Fibroblast of skin of right quadriceps (primary cell): Measurements from ENCODE around the gene GOPC.

ENCODE experiments used
- DNase-seq: peaks from one replicate; pipeline ENCODE4 v3.0.0-alpha.2; 2013

Gene GOPC

DNA sequence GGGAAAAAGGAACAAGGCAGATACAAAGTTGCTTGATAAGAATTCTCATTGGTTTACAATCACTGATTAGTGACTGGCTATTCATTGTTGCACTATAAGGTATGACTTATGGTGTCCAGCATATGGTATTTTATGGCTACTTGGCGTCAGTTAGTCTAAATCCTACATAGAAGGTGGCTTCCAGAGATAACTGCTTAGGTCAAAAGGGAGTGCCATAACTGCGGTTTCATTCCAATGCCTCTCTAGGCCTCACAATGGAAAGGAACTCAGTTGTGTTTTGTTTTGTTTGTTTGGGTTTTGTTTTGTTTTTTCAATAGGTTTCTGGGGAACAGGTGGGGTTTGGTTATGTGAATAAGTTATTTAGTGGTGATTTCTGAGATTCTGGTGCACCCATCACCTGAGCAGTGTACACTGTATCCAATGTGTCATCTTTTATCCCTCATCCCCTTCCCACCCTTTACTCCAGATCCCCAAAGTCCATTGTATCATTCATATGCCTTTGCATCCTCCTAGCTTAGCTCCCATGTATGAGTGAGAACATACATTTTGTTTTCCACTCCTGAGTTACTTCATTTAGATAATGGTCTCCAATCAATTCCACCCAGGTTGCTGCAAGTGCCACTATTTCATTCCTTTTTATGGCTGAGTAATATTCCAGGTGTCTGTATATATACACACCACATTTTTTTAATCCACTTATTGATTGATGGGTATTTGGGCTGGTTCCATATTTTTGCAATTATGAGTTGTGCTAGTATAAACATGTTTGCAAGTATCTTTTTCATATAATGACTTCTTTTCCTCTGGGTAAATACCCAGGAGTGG lies 7.0 kb downstream of the GOPC start:
- DNase-seq = no peak

DNA sequence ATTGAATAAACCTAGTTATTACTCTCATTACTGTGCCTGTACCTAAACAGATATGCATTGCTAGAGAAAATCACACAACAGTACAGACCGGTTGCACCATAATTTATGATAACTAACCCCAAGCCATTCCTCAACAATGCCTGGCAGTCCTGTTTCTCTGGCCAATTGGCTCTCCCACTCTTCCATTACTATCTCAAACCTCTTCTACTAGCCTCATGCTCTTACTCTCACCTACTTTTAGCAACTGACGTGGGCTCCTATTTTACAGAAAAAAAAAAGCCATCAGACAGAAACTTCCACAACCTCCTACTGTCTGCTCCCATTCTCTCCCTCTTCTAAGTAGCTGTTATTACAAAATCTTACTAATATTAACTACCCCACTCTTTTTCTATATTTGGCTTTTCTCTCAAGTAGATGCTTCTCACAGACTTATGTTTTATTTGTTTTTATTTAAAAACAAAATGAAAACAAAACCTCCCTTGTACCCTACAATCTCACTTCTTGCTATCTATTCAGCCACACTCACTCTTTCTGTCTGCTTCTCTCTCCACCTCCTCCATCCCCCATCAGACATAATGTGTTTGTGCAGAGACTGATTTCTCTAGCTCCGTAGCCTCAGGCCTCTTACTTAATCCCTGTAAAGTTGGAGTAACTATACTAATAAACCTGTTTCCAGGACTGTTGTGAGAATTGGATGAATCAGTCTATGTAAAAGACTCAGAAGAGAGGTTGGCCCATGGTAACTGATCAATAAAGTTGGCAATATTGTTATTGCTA lies 9.1 kb downstream of the GOPC start:
- no peak for DNase-seq

DNA sequence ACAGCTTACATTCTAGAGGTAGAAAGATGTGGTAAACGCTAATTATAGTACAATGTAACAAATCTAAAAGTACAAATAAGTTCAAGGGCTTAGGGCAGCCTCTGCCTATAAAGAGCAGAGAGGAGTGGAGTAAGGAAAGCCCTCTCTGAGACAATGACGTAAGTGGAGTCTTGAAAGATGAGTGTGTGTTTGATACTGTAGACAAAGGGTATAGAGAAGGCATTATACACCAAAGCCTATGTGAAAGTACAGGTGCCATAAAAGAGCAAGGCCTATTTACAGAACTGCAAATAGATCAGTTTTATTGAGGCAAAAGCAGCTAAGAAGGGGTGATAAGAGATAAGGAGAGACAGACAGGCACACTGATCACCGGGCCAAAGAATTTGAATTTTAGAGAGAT lies 10.9 kb downstream of the GOPC start:
- no peak for DNase-seq

DNA sequence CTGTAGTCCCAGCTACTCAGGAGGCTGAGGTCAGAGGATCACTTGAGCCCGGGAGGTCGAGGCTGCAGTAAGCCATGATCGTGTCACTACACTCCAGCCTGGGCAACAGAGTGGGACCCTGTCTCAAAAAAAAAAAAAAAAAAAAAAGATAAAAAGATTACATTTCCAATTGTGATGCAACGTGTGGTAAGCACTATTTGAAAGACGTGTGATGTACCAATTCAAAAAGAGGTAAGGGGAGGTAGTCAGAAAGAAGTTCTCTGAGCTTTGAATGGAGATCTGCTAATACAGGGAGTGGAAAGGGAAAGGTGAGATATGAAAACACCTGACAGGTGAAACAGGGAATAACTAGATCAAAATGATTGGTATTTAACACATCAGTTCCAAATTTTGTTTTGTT lies 11.9 kb downstream of the GOPC start:
- no peak for DNase-seq

DNA sequence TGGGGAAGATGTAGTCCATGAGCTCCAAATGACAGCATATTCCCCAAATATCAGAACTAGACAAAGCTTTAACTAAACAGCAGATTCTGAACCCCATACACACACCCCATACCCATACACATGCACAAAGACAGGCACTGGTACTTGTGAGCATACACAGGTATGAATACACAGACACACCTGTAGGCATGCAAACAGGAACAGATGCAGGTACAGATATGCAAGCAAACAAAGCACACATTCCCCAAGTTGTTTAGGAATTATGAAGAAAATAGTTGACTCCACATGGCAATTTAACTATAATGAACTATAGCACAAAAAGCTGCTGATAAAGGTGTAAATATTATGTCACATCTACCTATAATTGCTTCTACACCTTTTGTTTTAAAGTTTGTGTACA lies 16.7 kb downstream of the GOPC start:
- DNase-seq = no peak

DNA sequence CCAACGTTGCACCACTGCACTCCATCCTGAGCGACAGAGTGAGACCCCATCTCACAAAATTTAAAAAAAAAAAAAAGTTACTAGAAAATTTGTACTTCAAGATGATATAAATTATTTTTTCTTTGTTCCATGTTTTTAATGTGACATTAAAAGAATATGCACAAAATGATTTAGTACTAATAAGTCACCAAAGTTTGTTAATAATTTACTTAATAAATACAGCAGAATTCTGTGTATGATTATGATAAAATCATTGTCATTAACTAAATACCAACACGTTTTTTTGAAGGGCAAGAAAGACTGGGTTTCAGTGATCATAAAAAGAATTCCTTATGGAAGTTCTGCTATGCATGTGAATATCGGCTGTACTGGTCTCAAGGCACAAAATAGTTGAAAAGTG lies 28.1 kb downstream of the GOPC start:
- no peak for DNase-seq

DNA sequence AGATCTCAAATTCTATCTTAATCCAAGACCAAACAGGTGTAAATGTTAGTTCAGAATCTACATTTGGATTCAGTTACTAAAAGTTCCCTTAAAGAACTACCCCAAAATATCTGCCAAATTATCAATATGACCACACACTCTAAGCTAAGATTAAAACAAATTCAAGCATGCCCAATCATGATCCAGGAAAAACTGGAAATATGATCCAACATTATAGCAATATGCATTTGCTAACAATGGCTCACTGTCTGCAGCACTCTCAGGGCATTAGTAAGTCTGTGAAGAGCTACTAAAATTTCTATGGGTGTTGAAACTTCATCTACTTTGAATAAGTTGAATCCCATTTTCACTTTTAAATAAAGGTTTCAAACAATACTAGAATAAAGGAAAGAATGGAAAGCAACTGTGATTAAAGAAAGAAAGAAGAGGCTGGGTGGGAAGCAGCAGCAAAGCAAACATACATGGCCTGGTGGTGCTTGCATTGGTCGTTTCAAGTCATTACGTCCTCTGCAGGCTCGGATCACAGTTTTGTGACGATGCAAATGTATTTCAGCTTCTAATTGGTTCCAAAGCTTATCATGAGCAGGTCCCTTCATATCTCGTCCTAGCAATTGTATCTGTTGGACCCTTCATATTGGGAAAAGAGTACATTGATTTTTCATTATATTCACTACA lies 29.2 kb downstream of the GOPC start:
- DNase-seq = no peak

DNA sequence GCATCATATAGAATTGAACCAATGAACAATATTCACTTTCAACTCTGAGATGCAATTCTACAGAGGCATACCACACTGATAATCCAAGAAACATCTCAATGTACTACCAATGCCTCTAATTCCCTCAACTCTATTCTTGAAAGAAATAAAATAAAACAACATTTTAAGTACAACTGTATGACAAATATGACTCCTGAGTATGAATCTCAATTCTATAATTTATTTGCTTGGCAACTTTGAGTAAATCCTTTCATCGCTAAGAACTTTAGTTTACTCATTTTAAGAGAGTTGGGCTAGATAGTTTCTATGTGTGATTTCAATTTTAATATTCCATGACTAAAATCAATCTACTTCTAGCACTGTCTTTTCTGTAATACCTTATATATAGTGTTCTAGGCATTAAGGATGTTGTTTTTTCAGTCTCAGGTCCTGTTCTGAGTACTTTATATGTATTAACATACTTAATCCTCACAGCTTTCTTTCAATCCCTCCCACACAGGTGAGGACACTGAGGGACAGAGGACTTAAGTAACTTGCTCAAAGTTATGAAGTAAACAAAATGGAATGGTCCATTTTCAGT lies 33.4 kb downstream of the GOPC start:
- no peak for DNase-seq

DNA sequence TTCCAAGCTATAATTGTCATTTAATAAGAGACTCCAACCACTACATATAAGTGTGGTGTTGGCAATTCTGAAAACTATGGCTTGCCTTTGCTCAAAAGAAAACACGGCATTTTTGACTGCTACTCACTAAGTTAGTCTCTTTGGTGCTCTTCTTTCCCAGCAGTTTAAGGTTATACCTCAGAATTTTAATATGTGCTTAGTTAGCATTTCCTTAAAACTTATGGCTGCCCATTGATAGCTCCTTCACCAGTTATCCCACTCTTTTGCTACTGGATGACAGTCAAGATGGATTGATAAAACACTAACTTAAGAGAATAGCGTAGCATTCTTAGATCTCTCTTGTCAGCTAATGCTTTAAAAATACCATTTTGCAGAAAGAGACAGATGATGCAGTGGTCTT lies 34.1 kb downstream of the GOPC start:
- no peak for DNase-seq

DNA sequence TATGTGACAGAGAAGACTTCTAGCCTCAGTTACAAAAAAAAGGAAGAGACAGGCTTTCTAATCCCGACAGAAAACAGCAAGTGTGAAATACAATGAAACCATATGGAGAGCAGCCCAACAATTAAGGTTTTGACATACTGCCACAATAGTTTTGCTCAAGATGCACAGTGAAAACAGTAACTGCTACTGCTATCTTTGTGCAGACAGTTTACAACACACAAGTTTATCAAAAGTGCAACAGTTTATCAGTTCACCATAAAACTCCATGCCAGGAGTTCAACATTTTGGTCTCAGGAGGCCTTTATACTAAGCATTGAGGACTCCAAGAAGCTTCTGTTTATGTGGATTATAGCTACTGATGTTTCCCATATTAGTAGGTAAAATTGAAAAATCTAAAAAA lies 37.6 kb downstream of the GOPC start:
- DNase-seq = no peak

DNA sequence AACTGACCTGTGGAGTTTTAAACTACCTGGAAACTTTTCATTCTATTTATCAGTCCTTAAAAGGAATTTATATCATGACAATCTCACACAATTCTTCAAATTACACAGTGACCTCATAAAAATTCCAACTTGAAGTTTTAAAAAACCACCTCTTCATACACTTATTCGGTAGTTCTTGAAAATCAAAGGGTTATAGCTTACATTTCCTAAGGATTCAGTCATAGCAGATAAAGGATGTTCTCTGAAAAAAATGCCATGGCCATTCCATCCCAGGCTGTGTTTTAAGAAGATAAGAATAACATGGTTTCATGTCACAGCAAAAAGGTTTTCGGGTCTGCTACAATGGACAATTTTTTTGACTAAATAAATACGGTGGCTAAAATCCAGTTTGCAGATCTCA lies 41.2 kb downstream of the GOPC start:
- no peak for DNase-seq

DNA sequence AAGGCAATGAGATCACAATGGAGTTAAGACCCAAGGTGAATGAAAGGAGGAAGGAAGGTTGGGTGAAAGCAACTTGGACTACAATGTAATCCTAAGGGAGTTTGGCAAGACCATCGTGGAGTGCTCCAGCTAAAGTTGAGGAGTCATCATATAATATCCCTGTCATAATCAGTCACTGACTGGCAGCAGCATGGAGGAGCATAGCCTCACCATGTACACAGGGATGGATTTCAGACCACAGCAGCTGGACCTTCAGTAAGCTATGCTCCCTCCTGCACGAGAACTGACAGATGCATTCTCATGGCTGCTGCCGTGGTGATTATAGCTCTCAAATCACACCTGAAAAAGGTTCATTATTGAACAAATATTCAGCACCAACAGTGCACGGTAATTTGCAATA lies 43.0 kb downstream of the GOPC start:
- no peak for DNase-seq

DNA sequence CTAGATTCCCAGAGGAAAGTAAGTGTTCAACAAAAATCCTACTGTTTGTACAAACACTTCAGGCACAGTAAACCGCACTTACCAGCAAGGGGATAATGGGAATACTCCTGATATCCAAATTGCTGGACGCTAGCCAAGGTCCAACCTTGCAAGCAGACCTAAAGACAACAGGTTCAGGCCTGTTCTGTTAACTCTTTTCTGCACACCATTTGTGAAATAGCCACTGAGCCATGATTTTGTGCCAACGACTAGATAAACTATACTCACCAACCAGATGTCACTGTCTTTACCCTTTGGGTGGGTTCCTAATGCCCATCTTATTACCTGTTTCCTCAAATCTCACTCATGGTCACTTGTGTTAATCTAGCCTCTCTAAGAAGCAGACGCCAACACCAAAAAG lies 43.5 kb downstream of the GOPC start:
- DNase-seq = no peak

DNA sequence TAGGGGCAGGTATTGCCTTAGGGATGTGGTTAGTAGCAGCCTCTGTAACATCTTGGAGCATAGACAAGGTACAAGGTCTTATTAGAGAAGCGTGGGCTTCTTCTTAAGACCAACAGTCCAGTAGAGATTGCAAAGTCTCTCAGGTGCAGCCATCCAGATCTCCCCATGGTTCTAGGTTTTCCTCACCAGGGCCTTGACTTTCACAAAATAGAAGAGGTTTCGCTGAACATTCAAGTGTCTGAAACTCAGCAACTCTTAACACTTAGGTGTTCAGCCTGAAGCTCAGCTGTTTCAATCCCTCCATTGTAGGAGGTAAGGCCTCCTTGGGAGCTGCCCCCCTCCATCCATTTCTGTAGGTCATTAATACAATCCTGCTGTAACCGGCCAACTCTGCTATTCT lies 44.4 kb downstream of the GOPC start:
- DNase-seq = no peak

DNA sequence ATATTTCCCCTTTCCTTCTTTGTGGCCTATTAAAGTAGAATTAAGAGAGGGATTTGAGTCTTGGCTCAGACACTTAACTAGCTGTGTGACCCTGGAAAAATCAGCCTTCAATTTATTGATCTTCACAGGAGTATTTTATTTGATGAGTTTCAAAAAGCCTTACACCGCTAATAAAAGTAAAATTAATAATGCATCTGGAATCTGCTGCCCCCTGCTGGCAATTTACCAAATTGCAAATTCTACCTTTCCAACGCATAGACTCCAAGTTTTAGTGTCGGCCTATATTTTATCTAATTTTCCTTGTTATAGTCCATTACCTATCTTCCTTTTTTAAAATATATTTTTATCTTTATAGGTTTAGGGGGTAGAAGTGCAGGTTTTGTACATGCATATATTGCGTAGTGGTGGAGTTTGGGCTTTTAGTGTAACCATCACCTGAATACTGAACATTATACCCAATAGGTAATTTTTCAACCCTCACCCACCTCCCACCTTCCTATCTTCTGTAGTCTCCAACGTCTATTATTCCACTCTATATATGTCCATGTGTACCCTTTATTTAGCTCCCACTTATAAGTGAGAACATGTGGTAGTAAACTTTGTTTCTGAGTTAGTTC lies 46.3 kb downstream of the GOPC start:
- DNase-seq = peak; percentile 39

DNA sequence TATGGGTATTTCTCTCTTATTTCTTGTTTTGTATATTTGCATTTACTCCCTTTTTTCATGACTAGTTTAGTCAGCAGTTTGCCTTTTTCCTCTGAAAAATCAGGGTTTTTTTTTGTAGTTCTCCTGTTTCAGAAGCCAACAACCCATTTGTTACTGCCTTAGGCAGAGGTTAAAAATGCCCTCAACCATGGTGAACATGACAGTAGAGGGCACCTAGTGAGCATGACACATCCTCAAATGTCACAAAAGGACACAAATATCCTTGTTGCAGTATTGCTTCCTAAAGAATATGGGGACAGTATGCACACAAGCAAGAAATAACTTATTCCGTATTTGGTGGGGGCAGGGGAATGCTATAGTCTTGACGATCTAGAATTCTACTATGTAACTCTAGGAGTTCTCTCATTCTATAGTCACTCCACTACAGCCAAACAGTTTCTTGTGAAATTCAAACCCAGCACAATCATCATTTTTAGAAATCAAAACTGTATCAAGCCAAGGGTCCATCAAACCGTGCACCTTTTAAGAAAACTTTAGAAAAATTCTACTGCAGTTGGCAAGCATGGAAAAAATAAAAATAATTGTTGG lies 47.0 kb downstream of the GOPC start:
- DNase-seq = no peak

DNA sequence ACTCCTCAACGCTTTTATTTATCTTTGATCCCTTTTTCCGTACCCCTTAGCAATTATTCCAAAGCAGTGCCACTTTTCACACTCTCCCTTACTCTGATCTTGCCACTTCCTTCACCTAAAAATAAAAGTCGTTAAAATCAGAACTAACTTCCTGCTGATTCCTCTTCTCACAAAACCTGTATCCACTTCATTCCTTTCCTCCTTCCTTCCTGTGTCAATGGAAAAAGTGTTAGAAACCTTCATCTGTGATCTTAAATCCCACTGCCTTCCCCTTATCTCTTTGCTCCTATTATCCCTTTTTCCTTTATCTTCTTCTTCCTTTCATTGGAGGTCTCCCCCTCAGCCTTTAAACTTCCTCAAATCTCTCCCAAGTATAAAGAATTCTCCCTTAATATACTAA lies 49.2 kb downstream of the GOPC start:
- no peak for DNase-seq

DNA sequence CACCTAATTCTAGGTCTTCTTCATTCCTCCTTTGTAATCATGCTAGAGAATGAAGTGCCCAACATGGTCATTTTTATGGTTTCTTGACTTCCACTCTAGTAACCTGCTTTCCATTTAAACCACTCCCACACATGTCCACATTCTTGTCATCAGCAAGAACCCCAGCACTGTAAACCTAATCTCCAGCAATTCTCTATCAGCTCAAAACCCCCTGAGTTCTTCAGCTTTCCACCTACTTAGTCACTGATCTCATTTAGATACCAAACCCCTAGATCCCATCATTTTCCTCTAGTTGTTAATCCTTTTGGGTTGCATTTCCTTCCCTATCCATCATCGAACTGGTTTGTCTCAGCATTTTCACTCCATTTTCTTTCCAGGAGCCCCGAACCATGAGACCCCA lies 49.7 kb downstream of the GOPC start:
- DNase-seq = peak; percentile 43

DNA sequence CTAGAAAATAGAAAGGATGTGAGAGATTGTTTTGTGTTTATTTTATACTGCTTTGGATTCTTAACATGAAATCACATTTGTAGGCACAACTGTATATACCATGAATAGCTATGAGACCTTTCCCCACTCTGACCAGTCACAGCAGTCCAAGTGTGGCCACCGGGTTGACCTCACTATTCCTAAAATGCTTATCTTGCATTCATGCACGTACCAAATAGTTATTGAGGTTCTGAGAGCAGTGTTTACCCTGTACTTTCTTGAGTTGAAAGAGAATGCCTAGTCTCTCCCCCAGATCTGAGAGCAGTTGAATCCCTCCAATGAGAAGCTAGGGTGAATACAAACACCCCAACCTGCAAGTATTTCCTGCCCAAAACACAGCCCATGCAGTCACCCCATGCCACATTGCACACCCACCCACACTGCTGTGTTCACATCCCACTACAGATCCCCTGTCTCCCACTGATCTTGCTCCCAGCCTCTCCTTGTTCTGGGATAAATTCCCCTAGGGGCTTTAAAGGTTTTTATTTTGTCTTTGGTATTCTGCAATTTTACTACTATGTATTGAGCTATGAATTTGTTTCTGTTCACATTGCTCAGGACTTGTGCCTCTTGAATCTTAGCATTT lies 51.6 kb downstream of the GOPC start:
- DNase-seq = no peak

DNA sequence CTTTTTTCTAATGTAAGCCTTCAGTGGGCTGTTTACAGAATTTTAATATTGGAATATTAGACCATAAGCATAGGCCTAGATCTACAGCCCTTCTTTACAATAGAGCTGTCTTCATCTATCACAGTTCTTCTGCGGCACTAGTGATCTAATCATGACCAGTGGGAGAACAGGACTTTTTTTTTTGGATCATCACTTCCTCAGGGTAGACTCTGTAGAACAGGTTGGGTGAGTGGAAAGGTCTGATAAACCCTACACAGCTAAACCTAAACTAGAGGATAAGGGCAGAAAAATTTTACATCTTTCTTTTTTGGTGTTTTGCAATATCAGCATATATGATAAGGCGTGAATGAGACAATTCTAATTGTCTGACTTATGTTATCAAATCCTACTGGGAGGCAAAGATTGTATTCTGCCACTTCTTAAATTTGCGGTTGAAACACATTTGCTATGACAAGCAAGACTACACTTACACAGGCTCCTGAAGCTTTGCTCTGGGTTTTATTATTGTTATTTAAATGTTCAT lies 52.2 kb downstream of the GOPC start:
- DNase-seq = no peak

DNA sequence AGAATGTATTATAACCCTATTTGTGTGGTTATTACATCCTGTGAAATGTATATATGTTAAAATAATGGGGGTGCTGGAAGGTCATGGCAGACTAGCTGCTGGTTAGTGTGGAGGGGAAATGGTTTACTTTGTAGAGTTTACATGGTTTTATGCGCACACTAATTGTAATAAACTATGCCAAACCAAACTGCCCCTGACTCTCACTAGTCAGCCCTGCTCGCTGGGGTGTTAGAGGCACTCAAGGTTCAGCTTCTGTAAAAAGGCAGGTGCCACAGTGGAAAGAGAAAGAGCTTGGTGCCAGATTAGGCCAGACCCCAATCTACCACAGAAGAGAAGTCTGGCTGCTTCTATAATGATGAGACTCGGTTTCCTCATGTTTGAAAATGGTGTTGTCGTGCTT lies 52.7 kb downstream of the GOPC start:
- DNase-seq = no peak

DNA sequence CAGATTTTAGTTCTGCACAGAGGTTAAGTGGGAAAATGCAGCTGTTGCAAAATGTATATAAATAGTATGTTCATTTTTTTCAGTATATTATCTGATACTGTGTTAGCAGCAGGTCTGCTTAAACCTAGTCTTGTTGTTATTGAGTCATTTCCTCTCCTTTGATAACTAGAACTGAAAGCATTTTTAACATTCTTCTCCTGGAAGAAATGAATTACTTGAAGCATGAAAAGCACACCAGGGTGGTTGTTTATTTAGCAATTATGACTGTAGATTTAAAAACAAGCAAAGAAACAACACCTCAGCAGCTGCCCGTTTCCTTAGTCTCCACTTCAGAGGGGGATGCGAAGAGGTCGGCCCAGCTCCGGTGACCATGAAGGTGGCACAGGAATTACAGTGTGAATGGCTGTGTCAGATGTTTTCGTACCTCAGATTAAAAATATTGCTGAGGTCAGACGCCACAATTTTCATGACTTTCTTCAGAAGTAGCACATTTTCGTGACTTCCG lies 53.5 kb downstream of the GOPC start:
- DNase-seq = peak; percentile 67
